ENCODE data around the gene MAB21L3. TPM values are rescaled to one million over a fixed set of nuclear protein-coding genes. Genes with fewer than 3 reads are reported as not detected.

Gene MAB21L3
- total and polyA plus RNA-seq, 2 of the 13 experiments (the other 11 are each of a cell fraction or from before 2014, with no cell fraction given) = 0.55 to 4.1 TPM

- TF ChIP-seq, protein P1, sequence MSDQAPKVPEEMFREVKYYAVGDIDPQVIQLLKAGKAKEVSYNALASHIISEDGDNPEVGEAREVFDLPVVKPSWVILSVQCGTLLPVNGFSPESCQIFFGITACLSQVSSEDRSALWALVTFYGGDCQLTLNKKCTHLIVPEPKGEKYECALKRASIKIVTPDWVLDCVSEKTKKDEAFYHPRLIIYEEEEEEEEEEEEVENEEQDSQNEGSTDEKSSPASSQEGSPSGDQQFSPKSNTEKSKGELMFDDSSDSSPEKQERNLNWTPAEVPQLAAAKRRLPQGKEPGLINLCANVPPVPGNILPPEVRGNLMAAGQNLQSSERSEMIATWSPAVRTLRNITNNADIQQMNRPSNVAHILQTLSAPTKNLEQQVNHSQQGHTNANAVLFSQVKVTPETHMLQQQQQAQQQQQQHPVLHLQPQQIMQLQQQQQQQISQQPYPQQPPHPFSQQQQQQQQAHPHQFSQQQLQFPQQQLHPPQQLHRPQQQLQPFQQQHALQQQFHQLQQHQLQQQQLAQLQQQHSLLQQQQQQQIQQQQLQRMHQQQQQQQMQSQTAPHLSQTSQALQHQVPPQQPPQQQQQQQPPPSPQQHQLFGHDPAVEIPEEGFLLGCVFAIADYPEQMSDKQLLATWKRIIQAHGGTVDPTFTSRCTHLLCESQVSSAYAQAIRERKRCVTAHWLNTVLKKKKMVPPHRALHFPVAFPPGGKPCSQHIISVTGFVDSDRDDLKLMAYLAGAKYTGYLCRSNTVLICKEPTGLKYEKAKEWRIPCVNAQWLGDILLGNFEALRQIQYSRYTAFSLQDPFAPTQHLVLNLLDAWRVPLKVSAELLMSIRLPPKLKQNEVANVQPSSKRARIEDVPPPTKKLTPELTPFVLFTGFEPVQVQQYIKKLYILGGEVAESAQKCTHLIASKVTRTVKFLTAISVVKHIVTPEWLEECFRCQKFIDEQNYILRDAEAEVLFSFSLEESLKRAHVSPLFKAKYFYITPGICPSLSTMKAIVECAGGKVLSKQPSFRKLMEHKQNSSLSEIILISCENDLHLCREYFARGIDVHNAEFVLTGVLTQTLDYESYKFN (CRISPR knock-in tag; conservative IDR thresholded peaks at IDR 0.05) = no peak
- TF ChIP-seq, protein P2, sequence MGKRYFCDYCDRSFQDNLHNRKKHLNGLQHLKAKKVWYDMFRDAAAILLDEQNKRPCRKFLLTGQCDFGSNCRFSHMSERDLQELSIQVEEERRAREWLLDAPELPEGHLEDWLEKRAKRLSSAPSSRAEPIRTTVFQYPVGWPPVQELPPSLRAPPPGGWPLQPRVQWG (CRISPR knock-in tag; IDR thresholded peaks at IDR 0.05; ENCODE audit: borderline replicate concordance, low read depth) = no peak
- no peak for TF ChIP-seq MTA1 (CRISPR knock-in tag; IDR thresholded peaks at IDR 0.05; ENCODE audit: borderline replicate concordance)
- TF ChIP-seq, protein P3, sequence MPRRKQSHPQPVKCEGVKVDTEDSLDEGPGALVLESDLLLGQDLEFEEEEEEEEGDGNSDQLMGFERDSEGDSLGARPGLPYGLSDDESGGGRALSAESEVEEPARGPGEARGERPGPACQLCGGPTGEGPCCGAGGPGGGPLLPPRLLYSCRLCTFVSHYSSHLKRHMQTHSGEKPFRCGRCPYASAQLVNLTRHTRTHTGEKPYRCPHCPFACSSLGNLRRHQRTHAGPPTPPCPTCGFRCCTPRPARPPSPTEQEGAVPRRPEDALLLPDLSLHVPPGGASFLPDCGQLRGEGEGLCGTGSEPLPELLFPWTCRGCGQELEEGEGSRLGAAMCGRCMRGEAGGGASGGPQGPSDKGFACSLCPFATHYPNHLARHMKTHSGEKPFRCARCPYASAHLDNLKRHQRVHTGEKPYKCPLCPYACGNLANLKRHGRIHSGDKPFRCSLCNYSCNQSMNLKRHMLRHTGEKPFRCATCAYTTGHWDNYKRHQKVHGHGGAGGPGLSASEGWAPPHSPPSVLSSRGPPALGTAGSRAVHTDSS (CRISPR knock-in tag; conservative IDR thresholded peaks at IDR 0.05) = no peak
These were observed 15.1 kb downstream of the MAB21L3 start (continued) for GRCh38 chr1:116126281-116126680.

DNA sequence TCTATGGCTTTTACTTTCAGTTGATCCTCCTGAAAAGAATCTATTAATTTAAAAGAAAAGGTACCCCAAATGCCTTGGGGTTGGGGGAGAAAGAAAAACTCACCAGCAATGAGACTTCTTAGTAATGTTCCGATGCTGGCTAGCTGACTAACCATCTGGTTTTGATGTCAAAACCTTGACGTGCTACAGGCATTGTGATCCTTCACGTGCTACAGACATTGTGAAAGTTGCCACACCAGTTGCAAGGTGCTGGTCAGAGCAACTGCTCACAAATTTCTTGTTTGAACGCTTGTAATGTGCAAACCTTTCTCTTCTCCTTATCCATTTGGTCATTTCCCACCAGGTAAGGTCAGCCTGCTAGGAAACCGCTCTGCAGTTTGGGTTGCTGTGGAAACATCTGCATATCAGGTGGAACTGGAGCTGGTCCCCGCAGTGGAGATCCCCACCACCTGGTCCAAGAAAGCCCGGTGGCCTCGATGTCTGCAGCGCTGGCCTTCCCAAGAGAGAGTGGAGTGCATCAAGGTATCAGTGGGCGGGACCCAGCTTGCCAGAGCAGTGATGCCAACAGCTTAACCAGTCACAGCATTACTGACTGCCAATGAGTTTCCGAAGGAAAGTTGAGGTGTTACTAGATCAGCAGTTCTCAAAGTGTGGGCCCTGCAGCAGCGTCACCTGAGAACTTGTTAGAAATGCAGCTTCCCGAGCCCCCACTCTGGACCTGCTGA, 16.1 kb downstream of the MAB21L3 start:
- no peaks in the 10 kb centered on the region for H3K27me3 ChIP-seq (ENCODE audit: control insufficient read depth in 1 of 2, insufficient read depth in 2 of 2, low read length in 2 of 2)
- H3K79me2 ChIP-seq (ENCODE audit: insufficient read depth, low read length) = no peaks in the 10 kb centered on the region
- BruUV-seq (replicated peaks) = no TSS peak
- H3K9ac ChIP-seq (ENCODE audit: insufficient read depth, low read depth, low read length) = no peak overlapping the region
- DNase-seq (ENCODE audit: low spot score) (no peak), ATAC-seq (no peak), FAIRE-seq (no peak)
- TF ChIP-seq PHB2 (IDR thresholded peaks at IDR 0.05; ENCODE audit: partially characterized antibody) (no peak), ZNF44 (CRISPR knock-in tag; IDR thresholded peaks at IDR 0.05) (no peak), ZNF431 (CRISPR knock-in tag; IDR thresholded peaks at IDR 0.05; ENCODE audit: borderline replicate concordance, low read depth) (no peak), ARNT2 (CRISPR knock-in tag; IDR thresholded peaks at IDR 0.05; ENCODE audit: low read depth) (no peak), DNMT1 (CRISPR knock-in tag; IDR thresholded peaks at IDR 0.05) (no peak), CCDC6 (CRISPR knock-in tag; IDR thresholded peaks at IDR 0.05) (no peak), MXI1 (IDR thresholded peaks at IDR 0.05; ENCODE audit: borderline replicate concordance, low read depth, low read length) (no peak), CREM (IDR thresholded peaks at IDR 0.05) (no peak), CREM (CRISPR knock-in tag; IDR thresholded peaks at IDR 0.05) (no peak)
- TF ChIP-seq, protein P4, sequence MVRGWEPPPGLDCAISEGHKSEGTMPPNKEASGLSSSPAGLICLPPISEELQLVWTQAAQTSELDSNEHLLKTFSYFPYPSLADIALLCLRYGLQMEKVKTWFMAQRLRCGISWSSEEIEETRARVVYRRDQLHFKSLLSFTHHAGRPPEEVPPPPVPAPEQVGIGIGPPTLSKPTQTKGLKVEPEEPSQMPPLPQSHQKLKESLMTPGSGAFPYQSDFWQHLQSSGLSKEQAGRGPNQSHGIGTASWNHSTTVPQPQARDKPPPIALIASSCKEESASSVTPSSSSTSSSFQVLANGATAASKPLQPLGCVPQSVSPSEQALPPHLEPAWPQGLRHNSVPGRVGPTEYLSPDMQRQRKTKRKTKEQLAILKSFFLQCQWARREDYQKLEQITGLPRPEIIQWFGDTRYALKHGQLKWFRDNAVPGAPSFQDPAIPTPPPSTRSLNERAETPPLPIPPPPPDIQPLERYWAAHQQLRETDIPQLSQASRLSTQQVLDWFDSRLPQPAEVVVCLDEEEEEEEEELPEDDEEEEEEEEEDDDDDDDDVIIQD (CRISPR knock-in tag; IDR thresholded peaks at IDR 0.05; ENCODE audit: low read depth) = no peak
- intact Hi-C loops (cut with micrococcal nuclease; ENCODE audit: unreplicated experiment) (no loop called here), in situ Hi-C loops (cut with HindIII; ENCODE audit: extremely low pct_ligation_motif_present, low pct_unique_long_range_greater_than_20kb) (no loop called here)
- H2AFZ ChIP-seq (ENCODE audit: low read length) = no peak overlapping the region
- no peaks in the 10 kb centered on the region for H4K20me1 ChIP-seq (ENCODE audit: insufficient read depth, low read length)
- ChIA-PET POLR2A (interaction anchor here (1.3 kb wide), 1 partner anchor 12 kb away, joined by 3 read pairs; no protein-coding TSS in a partner anchor), CTCF (ENCODE audit: low intra/inter-chr PET ratio, low total read pairs) (no interaction called here)
- peaks cover 63% of the 10 kb centered on the region for H3K4me1 ChIP-seq (ENCODE audit: insufficient read depth, low read length)
- WGBS (ENCODE audit: low lambda C conversion rate) = 95% methylated on average over 11 of the region's 13 CpGs
- no peak overlapping the region for H3K4me3 ChIP-seq (replicated peaks in 1 of 3; ENCODE audit: insufficient read depth in 1 of 3, low read depth in 2 of 3, low read length in 3 of 3)
- H3K36me3 ChIP-seq (replicated peaks in 1 of 2; ENCODE audit: control insufficient read depth in 1 of 2, insufficient read depth in 2 of 2, low read length in 2 of 2) = peaks cover 0 to 2% of the 10 kb centered on the region in 2 experiments; a peak in 2 of 5 replicates
- no peak overlapping the region for H3K27ac ChIP-seq (ENCODE audit: extremely low read length, insufficient read depth, low read length)
- H3K4me2 ChIP-seq (ENCODE audit: low read depth, low read length) = no peak overlapping the region
- H3K9me3 ChIP-seq (ENCODE audit: low read length) = no peaks in the 10 kb centered on the region
